CD14-positive monocyte (primary cell): ENCODE measurements around the gene LRRC4C. TPM values are rescaled to one million over a fixed set of nuclear protein-coding genes. Genes with fewer than 3 reads are reported as not detected.

Experiments
- DNase-seq, 3 donors: peaks; one replicate each; pipeline ENCODE4 v3.0.0-alpha.2; 2011 to 2022
- H2AFZ ChIP-seq: 2 replicates; pipeline ENCODE4 v1.6.0; 2012; ENCODE audit warnings: mild to moderate bottlenecking, low read depth, low read length, inconsistent platforms; ENCODE audit not compliant: insufficient read depth, poor library complexity, severe bottlenecking
- H3K27ac ChIP-seq, 2 donors: 1 replicate in 1 of 2; 2 replicates in 1 of 2; pipeline ENCODE4 v1.5.1; 2012 to 2013; ENCODE audit warnings: low read length in 2 of 2, control low read depth in 1 of 2, inconsistent platforms in 1 of 2, low read depth in 1 of 2, mild to moderate bottlenecking in 1 of 2
- H3K27me3 ChIP-seq, 2 donors: one replicate each; pipeline versions ENCODE4 v1.6.0 to v1.6.1; 2011 to 2013; ENCODE audit warnings: low read length in 2 of 2; ENCODE audit not compliant: control insufficient read depth in 2 of 2, insufficient read depth in 2 of 2
- H3K36me3 ChIP-seq, 2 donors: replicated peaks in 1 of 2; 1 replicate in 1 of 2; 2 replicates in 1 of 2; pipeline versions ENCODE4 v1.5.1 to v1.6.1; 2012 to 2013; ENCODE audit warnings: low read length in 2 of 2, control low read depth in 1 of 2, inconsistent platforms in 1 of 2, mild to moderate bottlenecking in 1 of 2; ENCODE audit not compliant: insufficient read depth in 2 of 2, control insufficient read depth in 1 of 2
- H3K4me1 ChIP-seq, 2 donors: 1 replicate in 1 of 2; 2 replicates in 1 of 2; pipeline versions ENCODE4 v1.5.1 to v1.6.1; 2012 to 2013; ENCODE audit warnings: low read length in 2 of 2, control low read depth in 1 of 2, inconsistent platforms in 1 of 2, mild to moderate bottlenecking in 1 of 2, moderate library complexity in 1 of 2; ENCODE audit not compliant: insufficient read depth in 2 of 2, control insufficient read depth in 1 of 2
- H3K4me2 ChIP-seq: replicated peaks from 2 replicates; pipeline ENCODE3; 2012; ENCODE audit warnings: low read length, moderate library complexity, mild to moderate bottlenecking; ENCODE audit not compliant: poor library complexity, severe bottlenecking; ENCODE audit errors: extremely low read depth
- H3K4me3 ChIP-seq, 3 experiments: fragments of 200-600 bp in 1 of 3; sonication (generic) in 1 of 3; replicated peaks in 1 of 3; 1 replicate in 2 of 3; 2 replicates in 1 of 3; pipeline ENCODE4 v1.5.1; 2011 to 2013; ENCODE audit warnings: low read length in 3 of 3, mild to moderate bottlenecking in 3 of 3, control low read depth in 2 of 3, low read depth in 2 of 3, inconsistent platforms in 1 of 3, moderate library complexity in 1 of 3
- H3K79me2 ChIP-seq: 2 replicates; pipeline ENCODE4 v1.6.0; 2012; ENCODE audit warnings: mild to moderate bottlenecking, control low read depth, inconsistent platforms, low read length, moderate library complexity; ENCODE audit not compliant: insufficient read depth
- H3K9ac ChIP-seq: 2 replicates; pipeline ENCODE4 v1.6.0; 2017; ENCODE audit warnings: low read length, mild to moderate bottlenecking; ENCODE audit not compliant: insufficient read depth, poor library complexity, severe bottlenecking
- H3K9me3 ChIP-seq, 2 donors: replicated peaks in 1 of 2; 1 replicate in 1 of 2; 2 replicates in 1 of 2; pipeline versions ENCODE4 v1.5.1 to v1.6.1; 2012 to 2013; ENCODE audit warnings: low read length in 2 of 2, control low read depth in 1 of 2; ENCODE audit not compliant: control insufficient read depth in 1 of 2, insufficient read depth in 1 of 2
- H4K20me1 ChIP-seq: 2 replicates; pipeline ENCODE4 v1.6.0; 2012; ENCODE audit warnings: mild to moderate bottlenecking, low read length, control low read depth, moderate library complexity; ENCODE audit not compliant: insufficient read depth
- H3K27ac Mint-ChIP-seq, 7 donors: one replicate each; pipeline ENCODE4 v1.8.0; 2020; ENCODE audit warnings: mild to moderate bottlenecking in 7 of 7, mixed read lengths in 7 of 7, moderate library complexity in 6 of 7, inconsistent platforms in 2 of 7
- H3K27me3 Mint-ChIP-seq, 3 donors: one replicate each; pipeline ENCODE4 v1.8.0; 2021 to 2022; ENCODE audit warnings: low read depth in 3 of 3, mild to moderate bottlenecking in 3 of 3, mixed read lengths in 3 of 3, moderate library complexity in 3 of 3, inconsistent platforms in 1 of 3
- H3K36me3 Mint-ChIP-seq, 2 donors: one replicate each; pipeline ENCODE4 v1.8.0; 2020; ENCODE audit warnings: mixed read lengths in 2 of 2, inconsistent platforms in 1 of 2, mild to moderate bottlenecking in 1 of 2
- H3K4me1 Mint-ChIP-seq: one replicate; pipeline ENCODE4 v1.8.0; 2020; ENCODE audit warnings: mild to moderate bottlenecking, mixed read lengths
- H3K4me3 Mint-ChIP-seq, 2 donors: one replicate each; pipeline ENCODE4 v1.8.0; 2020; ENCODE audit warnings: mild to moderate bottlenecking in 2 of 2, mixed read lengths in 2 of 2, moderate library complexity in 1 of 2
- H3K9me3 Mint-ChIP-seq, 7 donors: one replicate each; pipeline ENCODE4 v1.8.0; 2020 to 2022; ENCODE audit warnings: mixed read lengths in 7 of 7, mild to moderate bottlenecking in 6 of 7, moderate library complexity in 6 of 7, inconsistent platforms in 2 of 7
- WGBS: methylation state at CpG from one replicate; pipeline ENCODE4 v1.1.5; 2013; ENCODE audit warnings: missing lambda C conversion rate; ENCODE audit not compliant: insufficient coverage; 5-methylcytosine and 5-hydroxymethylcytosine counted together
- intact Hi-C, 2 donors: fragments of 100-400 bp; cut with micrococcal nuclease; formaldehyde crosslinking; loops; one replicate each; pipeline versions ENCODE4 v1.15.0 to v1.15.1; 2023
- polyA plus RNA-seq, 3 donors: library from polyadenylated mRNA; depleted of rRNA in 1 of 3; unstranded in 2 of 3; stranded (reverse) in 1 of 3; fragments of 300-500 nt in 2 of 3; fragments of >200 nt in 1 of 3; fragmentation: Illumina TruSeq in 2 of 3; gene quantifications; 1 replicate in 2 of 3; 2 replicates in 1 of 3; pipeline ENCODE4 v1.2.3, GENCODE V29; 2012 to 2021
- TF ChIP-seq, protein P1 (sequence below): fragments of 200-600 bp; IDR thresholded peaks from one replicate; pipeline ENCODE4 v1.8.0; 2022; ENCODE audit warnings: antibody characterized with exemption, mild to moderate bottlenecking

Gene LRRC4C
- polyA plus RNA-seq, 3 donors = not detected

- peaks cover 0 to 8% (median 2%) of the 10 kb centered on the region in 7 donors for H3K9me3 Mint-ChIP-seq
- no CpG with 5 or more reads among the region's 2 CpGs for WGBS
- H2AFZ ChIP-seq = no peak overlapping the region
- no peaks in the 10 kb centered on the region for H3K4me1 ChIP-seq
- no peak overlapping the region for H3K27ac ChIP-seq
- no peak overlapping the region for H3K27ac Mint-ChIP-seq
- intact Hi-C loops = no loop called here
- no peaks in the 10 kb centered on the region for H3K27me3 ChIP-seq
- no peak overlapping the region for H3K9ac ChIP-seq
- no peak for DNase-seq
- TF ChIP-seq, protein P1, sequence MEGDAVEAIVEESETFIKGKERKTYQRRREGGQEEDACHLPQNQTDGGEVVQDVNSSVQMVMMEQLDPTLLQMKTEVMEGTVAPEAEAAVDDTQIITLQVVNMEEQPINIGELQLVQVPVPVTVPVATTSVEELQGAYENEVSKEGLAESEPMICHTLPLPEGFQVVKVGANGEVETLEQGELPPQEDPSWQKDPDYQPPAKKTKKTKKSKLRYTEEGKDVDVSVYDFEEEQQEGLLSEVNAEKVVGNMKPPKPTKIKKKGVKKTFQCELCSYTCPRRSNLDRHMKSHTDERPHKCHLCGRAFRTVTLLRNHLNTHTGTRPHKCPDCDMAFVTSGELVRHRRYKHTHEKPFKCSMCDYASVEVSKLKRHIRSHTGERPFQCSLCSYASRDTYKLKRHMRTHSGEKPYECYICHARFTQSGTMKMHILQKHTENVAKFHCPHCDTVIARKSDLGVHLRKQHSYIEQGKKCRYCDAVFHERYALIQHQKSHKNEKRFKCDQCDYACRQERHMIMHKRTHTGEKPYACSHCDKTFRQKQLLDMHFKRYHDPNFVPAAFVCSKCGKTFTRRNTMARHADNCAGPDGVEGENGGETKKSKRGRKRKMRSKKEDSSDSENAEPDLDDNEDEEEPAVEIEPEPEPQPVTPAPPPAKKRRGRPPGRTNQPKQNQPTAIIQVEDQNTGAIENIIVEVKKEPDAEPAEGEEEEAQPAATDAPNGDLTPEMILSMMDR = no peak
- no peaks in the 10 kb centered on the region for H3K36me3 ChIP-seq
- no peaks in the 10 kb centered on the region for H4K20me1 ChIP-seq
- H3K4me3 Mint-ChIP-seq = no peak overlapping the region
- H3K4me1 Mint-ChIP-seq = no peaks in the 10 kb centered on the region
- H3K4me3 ChIP-seq = no peak overlapping the region
- no peaks in the 10 kb centered on the region for H3K36me3 Mint-ChIP-seq
- no peaks in the 10 kb centered on the region for H3K27me3 Mint-ChIP-seq
- peaks cover 0 to 10% of the 10 kb centered on the region in 2 donors for H3K9me3 ChIP-seq
- no peak overlapping the region for H3K4me2 ChIP-seq
- no peaks in the 10 kb centered on the region for H3K79me2 ChIP-seq
These were observed 565.0 kb downstream of the LRRC4C start for GRCh38 chr11:40894501-40894900.

GRCh38 chr11:40885250-40885954 lies 574.0 kb downstream of the LRRC4C start:
- H3K9me3 ChIP-seq = no peaks in the 10 kb centered on the region
- intact Hi-C loops = no loop called here
- no peaks in the 10 kb centered on the region for H3K27me3 ChIP-seq
- Mint-ChIP-seq H3K9me3 (peaks cover 0 to 2% (median 0%) of the 10 kb centered on the region in 7 donors), H3K27me3 (no peaks in the 10 kb centered on the region), H3K4me3 (no peak overlapping the region), H3K27ac (no peak overlapping the region), H3K4me1 (no peaks in the 10 kb centered on the region), H3K36me3 (no peaks in the 10 kb centered on the region)
- H3K4me2 ChIP-seq = no peak overlapping the region
- H2AFZ ChIP-seq = no peak overlapping the region
- no peaks in the 10 kb centered on the region for H3K79me2 ChIP-seq
- no peaks in the 10 kb centered on the region for H3K4me1 ChIP-seq
- no peak overlapping the region for H3K4me3 ChIP-seq
- H3K9ac ChIP-seq = no peak overlapping the region
- TF ChIP-seq, protein P1 = no peak
- no peaks in the 10 kb centered on the region for H3K36me3 ChIP-seq
- H4K20me1 ChIP-seq = no peaks in the 10 kb centered on the region
- H3K27ac ChIP-seq = no peak overlapping the region
- no CpG with 5 or more reads among the region's 2 CpGs for WGBS
- no peak for DNase-seq
